Activated T-helper 1 cell treated with anti-CD3 and anti-CD28 coated beads, Interleukin-2, amount 50 U/mL, for 16 hours (primary cell): ENCODE data around the gene RPTOR.
A peak's percentile ranks its signal among the peaks of the same experiment; 100 is the strongest.
"Not testable (repeated sequence)": the region's sequence is repeated elsewhere in the genome, so short reads cannot be mapped to it uniquely, and the experiment has no call there.

Source experiments
- DNase-seq, 2 donors: peaks; one replicate each; pipeline ENCODE4 v3.0.0-alpha.2; 2020; ENCODE audit warnings: low read depth in 1 of 2, low spot score in 1 of 2

RPTOR gene

DNA sequence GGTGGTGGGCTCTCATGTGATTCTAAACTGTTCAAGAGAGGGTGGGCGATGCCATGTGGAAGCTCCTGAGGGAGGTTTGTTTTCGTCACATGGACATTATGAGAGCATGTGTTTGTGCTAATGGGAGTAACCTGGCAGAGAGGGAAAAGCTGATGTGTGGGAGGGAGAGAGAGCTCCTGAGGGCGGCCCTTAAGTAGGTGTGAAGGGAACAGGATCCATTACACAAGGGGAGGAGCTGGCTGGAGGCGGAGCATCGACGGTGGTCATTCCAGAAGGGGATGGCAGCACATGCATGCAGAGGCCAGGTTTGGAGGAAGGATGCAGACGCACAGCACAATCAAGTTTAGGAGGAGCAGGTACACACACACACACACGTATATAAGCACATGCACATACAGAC is 197.5 kb downstream of the RPTOR start:
- DNase-seq, result no peak

DNA sequence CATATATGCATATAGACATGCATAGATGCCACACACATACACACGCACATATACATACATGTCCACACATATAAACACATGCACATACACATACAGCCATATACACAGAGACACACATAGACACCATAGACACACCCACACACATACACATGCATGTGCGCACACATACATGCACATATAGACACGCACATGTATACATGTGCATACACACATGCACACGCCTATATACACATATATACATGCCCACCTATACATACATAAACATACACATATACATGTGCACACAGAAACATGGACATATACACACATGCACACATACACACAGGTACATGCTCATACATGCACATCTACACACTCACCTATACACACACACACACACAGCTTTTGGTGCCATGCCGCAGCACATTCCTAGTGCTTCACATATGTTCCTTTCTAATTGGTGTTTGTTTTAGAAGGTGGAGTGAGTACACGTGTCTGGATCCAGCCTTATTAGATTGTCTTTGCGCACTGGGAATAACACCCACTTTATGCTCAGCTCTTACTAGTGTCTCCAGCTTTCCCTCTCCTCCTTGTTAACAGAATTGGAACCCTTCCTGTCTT is 198.0 kb downstream of the RPTOR start:
- no peak for DNase-seq

DNA sequence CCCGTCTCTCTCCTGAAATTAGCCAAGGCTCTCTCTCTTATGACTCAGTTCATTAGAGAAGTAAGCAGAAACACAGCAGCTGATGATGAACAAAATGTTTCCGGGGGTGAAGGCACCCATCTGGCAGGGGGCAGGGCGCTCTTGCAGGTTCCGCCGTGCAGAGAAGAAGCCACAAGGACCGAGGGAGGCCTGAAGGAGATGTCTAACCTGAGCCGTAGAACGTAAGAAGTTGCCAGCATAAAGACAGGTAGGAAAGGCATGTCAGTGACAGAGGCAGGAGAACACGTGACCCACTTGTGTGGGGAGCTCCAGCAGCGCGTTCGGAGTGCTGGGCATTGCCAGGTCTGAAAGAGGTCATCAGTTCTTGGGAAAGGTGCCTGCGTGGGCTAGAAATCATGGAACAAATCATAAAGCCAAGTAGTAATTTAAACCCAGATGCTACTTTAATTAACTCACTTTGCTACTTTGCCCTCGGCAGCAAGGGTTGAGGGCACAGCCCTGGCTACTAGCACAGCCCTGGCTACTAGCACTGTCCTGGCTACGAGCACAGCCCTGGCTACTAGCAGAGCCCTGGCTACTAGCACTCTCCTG is 198.6 kb downstream of the RPTOR start:
- no peak for DNase-seq

DNA sequence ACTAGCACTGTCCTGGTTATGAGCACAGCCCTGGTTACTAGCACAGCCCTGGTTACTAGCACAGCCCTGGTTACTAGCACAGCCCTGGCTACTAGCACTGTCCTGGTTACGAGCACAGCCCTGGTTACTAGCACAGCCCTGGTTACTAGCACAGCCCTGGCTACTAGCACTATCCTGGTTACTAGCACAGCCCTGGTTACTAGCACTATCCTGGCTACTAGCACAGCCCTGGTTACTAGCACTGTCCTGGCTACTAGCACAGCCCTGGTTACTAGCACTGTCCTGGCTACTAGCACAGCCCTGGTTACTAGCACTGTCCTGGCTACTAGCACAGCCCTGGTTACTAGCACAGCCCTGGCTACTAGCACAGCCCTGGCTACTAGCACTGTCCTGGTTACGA is 199.3 kb downstream of the RPTOR start:
- DNase-seq, result not testable (repeated sequence)

DNA sequence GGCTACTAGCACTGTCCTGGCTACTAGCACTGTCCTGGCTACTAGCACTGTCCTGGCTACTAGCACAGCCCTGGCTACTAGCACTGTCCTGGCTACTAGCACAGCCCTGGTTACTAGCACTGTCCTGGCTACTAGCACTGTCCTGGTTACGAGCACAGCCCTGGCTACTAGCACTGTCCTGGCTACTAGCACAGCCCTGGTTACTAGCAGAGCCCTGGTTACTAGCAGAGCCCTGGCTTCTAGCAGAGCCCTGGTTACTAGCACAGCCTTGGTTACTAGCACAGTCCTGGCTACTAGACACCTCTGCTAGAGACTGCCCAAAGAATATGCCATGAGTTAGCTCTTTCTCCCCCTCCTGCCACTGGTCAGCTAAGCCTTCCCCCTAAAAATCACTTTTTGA is 200.1 kb downstream of the RPTOR start:
- not testable (repeated sequence) for DNase-seq

DNA sequence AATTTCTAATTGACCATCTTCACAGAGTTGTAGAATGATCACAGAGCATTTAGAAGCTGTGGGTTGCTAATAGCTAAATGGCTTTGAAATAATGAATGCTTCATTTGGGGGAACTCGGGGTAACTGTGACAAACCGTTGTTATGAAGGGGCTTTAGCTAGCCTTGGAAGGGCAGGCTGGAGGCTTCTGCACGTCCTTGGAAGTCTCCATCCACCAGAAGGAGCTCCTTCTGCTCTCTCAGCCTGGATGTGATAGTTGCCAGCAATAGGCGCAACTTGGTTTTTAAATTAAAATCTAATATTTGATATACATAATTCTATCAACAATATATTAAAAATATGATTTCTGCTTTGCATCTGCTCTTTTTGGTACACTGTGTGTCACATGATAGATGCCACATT is 200.5 kb downstream of the RPTOR start:
- no peak for DNase-seq

DNA sequence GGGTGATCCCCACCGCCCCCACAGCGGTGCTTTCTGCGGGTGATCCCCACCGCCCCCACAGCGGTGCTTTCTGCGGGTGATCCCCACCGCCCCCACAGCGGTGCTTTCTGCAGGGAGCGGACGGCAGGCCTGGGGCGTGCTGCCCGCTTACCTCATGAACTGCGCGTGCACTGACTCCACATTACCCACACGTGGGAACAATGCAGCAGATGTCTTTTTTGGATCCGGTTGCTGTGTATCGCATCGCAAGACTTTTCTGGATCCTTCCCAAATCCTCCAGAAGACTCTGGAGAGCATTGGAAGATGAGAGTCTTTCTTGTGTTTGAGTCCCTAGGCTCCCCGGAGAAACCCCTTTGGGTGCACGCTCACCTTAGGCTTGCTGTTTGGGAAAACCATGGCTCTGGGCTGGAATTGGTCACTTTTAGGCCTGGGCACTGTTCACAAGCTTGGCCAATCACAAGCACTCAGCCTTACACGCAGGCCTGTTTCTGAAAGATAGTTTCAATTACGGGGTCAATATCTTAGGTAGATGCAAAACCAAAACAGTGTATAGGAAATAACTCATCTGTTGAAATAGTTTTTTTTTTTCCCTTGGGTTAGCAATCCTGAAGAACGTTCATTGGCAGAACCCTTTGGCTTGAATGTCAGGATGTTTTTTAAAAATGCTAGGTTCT is 201.8 kb downstream of the RPTOR start:
- DNase-seq, result no peak

DNA sequence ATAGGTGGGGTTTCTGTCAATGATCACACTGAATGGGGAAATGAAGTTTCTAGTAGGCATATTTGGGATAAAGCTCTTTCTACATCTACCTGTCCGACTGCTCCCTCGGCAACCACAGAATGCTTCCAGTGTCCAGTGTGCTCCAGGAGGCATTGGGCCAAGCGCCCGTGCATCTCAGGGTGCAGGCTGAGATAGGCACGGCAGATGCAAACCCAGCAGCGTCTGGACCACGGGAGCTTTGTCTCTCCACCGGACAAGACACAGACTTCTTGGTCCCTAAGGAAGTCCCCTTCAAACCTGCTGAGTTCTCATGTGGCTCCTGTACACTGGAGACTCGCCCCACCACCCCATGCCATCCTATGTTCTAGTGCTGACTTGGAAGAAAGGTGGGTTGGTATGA is 202.8 kb downstream of the RPTOR start:
- no peak for DNase-seq

DNA sequence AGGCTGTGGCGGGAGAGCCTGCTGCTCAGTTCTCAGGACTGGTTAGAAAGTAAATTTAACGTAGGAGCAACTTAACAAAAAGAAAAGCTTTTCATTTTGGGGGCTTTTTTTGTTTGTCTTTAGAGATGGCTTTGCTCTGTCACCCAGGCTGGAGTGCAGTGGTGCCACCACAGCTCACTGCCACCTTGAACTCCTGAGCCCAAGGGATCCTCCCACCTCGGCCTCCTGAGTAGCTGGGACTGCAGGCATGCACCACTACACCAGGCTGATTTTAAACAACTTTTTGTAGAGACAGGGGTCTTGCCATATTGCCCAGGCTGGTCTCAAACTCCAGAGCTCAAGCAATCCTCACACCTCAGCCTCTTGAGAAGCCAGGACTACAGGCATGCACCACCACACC is 205.0 kb downstream of the RPTOR start:
- no peak for DNase-seq

DNA sequence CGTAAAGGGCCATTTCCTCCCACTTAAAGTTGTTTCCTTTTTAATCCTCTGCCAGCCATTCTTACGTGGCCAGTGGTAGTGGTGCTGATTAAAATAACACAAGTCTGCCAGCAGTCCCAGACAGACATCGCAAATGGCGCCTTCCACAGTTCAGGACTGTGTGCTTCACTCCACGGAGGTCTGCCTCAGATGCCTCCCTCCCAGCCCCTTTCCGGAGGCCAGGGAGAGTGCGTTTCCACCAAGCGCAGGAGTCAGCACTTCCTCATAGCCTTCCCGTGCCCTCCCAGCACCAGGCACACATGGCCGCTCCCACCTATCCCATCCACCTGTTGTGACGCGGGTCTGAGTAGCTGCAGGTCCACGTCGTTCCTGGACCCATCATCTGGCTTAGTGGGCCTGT is 205.6 kb downstream of the RPTOR start:
- no peak for DNase-seq

DNA sequence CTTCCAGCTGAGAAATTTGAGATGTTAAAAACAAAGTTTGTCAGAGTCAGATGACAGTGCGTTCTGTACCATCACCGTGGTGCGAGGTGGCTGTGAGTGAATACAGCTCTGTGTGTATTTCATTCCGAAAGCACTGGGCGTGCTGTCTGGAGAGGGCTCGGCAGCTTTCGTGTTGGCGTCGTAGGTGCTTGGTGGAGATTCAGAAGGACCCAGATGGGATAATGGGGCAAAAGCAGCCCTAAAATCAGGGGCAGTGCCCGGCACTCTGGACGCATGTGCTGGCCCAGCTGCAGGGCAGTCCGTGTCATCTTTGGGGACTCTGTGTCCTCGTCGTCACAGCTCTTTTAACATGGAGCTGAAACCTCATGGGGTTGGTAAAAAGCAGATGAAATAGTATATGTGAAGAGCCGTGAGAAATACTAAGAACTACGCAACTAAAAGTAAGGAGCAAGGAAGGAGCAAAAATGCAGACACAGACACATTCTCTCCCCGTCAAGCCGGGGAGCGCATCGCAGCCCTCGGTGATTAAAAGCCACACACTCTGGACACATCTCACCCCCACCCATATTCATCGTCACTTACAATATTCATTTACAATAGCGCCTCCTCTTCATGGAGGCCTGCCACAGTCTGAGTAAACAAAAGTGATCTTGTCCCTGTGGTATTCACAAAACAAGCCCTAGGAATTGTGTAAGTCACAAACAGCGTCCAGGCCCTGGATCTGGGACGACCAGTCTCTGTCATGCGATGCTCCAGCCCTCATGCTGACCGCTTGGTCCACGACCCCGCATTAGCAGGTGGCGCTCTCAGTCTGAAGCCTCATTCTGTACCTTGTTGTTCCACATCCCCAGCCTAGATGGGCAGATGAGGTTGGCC is 206.7 kb downstream of the RPTOR start:
- no peak for DNase-seq

DNA sequence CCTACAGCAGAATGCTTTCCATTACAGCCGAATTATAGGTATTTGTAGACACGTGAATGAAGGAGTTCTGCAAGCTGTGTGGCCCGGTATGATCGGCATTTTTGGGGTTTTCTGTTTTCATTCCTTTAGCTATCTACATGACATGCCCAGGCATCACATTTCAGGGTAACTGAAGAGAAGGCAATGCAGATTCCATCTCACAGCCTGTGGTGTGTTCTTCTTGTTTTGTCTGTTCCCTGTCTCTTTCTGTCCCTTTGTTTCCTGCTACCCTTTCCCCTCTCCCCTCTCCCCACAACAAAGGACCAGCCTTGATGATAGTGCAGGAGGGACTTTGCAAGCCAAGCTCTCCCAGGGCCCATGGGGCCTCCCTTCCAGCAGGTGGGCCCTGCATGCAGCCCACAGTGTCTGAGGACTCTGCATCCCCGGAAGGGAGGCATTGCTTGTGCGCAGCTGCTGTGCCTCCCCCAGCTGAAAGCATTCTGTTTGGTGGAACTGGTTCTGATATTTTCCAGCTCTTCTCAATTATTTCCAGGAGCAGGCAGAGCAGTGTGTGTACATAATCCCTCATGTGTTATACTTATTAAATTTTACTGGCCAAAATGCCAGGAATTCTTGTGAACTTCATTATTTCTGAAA is 207.4 kb downstream of the RPTOR start:
- DNase-seq, result no peak

DNA sequence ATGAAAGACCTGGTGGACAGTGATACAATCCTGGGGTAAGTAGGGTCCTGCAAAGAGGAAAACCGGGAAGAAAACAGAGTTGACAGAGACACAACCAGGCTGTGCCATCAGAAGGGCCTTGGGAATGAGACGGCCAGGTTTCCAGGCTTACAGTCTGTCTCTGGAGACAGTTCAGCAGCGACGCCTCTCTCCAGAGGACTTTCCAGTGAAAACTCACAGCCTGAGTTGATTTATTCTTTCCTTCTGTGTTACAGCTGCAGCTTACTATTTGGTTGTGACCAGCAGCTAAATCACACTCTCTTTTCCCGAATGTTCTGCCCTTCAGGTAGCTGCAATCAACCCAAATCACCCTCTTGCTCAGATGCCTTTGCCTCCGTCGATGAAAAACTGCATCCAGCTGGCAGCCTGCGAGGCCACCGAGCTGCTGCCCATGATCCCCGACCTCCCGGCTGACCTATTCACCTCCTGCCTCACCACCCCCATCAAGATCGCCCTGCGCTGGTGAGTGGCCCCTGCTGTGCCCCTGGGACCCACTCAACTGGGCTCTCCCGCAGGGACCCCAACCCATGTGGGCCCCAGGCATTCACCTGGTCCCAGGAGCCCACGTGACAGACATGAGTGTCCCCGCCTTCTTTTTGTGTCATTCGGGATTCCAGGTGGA is 209.2 kb downstream of the RPTOR start:
- no peak for DNase-seq

DNA sequence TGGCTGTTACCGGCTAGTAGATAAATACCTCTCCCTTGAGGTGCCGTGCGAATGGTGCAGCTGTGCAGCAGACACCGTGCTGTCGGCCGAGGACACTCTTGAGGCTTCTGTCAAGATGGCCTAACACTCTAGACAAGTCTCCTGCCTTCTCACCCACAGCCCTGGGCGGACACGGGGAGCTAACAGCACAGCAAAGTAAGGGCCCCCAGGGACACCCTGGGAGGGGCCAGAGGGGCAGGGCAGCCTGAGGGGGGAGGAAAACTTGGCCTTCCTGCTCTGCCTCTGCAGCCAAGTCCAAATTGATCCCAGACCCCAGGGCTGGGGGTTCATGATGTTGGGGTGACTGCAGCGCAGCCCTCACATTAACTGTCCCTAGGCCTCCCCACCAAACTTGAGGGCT is 210.2 kb downstream of the RPTOR start:
- no peak for DNase-seq

DNA sequence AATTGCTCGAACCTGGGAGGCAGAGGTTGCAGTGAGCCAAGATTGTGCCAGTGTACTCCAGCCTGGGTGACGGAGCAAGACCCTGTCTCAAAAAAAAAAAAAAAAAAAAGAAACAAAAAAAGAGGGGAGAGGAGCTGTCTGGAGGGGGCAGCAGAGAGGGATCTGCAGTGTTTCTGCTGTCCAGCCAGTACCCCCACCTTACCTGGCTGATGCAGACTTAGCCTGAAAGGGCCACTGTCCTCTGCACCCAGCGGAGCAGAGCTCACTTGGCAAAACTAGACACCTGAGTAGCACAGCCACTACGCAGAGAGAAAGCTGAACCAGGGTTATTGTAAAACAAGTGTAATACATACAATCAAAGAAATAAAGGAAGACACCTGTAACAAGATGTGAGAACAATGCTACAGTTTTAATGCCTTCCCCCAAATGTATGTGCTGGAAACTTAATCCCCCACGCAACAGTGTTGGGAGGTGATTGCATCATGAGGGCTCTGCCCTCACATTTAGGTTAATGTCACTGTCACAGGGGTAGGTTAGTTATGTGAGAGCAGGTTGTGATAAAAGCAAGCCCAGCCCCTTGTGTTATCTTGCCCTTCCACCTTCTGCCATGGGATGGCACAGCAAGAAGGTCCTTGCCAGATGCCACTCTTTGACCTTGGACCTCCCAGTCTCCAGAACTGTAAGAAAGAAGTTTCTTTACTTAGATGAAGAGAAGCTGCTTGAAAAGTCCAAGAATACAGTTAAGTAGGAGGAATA is 211.2 kb downstream of the RPTOR start:
- DNase-seq, result no peak

DNA sequence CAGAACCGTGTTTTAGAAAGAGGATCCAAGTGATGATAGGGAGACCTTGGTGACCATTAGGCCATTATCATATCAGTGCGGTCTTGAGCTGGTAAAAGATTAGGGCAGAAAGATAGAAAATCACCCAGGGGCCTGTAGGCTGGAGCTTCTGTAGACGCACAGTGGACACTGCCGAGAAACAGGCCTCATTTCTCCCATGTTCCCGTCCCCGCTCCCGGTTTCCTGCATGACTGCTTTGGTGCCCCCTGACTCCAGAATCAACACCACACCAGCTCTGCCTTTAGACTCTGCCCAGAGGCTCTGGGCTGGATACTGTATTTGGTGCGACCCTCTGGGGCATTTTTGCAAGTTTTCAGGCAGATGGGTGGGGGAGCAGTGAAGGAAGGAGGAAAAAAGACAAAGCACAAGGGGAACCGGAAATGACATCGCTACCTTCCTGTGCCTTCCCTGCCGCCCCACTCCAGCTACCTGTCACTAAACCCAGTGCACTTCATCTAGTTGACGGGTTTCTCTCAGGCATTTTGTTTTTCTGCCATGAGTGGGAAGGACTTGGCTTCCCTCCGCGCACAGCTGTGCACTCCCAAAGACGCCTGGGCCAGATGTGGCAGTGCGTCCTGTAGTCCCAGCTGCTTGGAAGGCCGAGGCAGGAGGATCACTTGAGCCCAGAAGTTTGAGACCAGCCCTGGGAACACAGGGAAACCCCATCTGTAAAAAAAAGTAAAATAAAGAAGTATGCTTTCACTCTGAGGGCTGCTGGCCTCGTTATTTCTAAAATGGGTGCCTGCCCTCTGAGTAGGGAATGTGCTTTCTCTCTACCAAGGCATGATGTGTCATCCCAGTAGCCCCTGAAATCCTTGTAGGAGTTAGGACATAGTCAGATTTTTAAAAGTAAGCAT is 214.1 kb downstream of the RPTOR start:
- no peak for DNase-seq

DNA sequence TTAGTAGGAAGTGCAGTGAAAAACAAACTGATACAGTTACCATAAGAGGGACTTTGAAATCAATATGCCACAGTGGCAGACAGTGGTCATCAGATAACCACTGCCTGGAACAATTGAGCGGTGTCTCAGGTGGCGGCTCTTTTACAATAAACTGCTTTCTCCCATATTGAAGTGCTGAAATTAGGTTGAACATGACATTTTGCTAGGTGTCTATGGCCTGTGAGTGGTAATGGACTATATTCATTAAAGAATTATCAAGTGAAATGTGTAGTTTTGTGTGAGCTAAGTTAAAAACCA is 214.7 kb downstream of the RPTOR start:
- no peak for DNase-seq

DNA sequence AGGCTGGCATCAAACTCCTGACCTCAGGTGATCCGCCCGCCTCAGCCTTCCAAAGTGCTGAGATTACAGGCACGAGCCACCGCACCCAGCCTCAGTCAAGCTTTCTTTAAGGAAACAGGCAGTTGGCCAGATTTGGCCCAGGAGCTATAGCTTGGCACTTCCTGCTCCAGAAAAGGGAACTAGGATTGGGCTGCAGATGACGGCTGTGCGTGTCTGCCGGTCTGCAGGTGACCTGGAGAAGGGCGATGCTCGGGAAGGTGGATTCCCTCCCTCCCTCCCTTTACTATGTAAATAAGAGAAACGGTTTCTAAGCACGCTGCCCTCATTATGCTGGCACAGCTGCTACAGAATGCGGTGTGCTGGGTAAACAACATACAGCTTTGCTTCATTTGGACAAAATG is 215.9 kb downstream of the RPTOR start:
- no peak for DNase-seq

DNA sequence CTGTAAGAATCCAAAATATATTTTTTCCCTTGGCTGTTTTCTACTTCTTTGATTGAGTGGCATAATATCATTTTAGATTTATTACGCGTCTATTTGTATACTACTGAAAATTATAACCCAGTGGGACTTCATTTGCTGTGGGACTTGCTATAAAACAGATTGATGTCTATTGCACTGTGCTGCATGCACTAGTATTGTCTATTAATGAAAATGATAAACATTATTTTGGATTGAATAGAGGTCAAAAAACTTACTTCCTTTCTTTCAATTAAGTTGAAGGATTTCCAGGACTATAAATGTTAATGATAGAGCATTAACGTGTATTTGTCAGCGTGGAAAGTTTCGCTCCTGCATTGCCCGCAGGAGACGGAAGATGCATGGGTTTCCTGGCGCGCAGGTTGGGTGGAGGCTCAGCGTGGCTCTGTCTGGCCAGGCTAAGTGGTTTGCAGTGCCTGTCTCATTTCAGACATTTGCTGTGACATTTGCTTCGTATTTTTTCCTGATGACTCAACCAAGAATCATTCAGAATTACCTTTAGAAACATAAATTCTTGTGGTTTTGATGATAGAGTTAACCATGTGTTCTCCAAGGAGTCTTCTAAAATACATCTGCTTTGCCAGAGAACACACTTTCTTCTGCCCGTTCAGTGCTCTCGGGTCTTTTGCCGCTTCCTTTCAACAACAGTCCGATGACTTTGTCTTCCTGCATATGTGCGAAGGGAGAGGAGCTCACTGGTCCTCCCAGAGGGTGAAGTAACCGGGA is 216.7 kb downstream of the RPTOR start:
- DNase-seq, result peak; percentile 43 to 55
